Caco-2 (cell line): ENCODE results near the gene MROH7. TPM values are rescaled to one million over a fixed set of nuclear protein-coding genes. Genes with fewer than 3 reads are reported as not detected.

Source experiments
- BruUV-seq: library from RNA; stranded (reverse); fragments of 400-500 nt; replicated peaks from 2 replicates; lab custom pipeline; 2021; lab: Mats Ljungman, UMichigan
- CTCF ChIA-PET: fragments of 300-600 bp; sonication (Branson Sonifier 250); formaldehyde crosslinking; loops from one replicate; lab custom pipeline; 2022; ENCODE audit warnings: antibody characterized with exemption; lab: Charles Lee
- POLR2A ChIA-PET: fragments of 300-600 bp; sonication (Branson Sonifier 250); formaldehyde crosslinking; loops from one replicate; lab custom pipeline; 2022; ENCODE audit warnings: antibody characterized with exemption; lab: Charles Lee
- DNase-seq, 2 experiments: peaks; one replicate each; pipeline versions ENCODE4 v3.0.0 to v3.0.0-alpha.2; 2020 to 2022
- H3K27me3 ChIP-seq: replicated peaks from 2 replicates; pipeline ENCODE4 v1.6.0; 2011; ENCODE audit warnings: low read length; ENCODE audit not compliant: control insufficient read depth, insufficient read depth
- H3K36me3 ChIP-seq: 2 replicates; pipeline ENCODE4 v1.5.1; 2011; ENCODE audit warnings: low read length; ENCODE audit not compliant: control insufficient read depth, insufficient read depth
- H3K4me1 ChIP-seq: fragments of 250-450 bp; sonication (Bioruptor Pico); 2 replicates; pipeline ENCODE4 v1.5.1; 2020; ENCODE audit warnings: mild to moderate bottlenecking
- H3K4me3 ChIP-seq: 2 replicates; pipeline ENCODE4 v1.5.1; 2011; ENCODE audit warnings: low read depth, mild to moderate bottlenecking, control low read depth, low read length
- H3K9me3 ChIP-seq: fragments of 250-450 bp; sonication (Bioruptor Pico); 2 replicates; pipeline ENCODE4 v1.5.1; 2020; ENCODE audit warnings: mild to moderate bottlenecking, moderate library complexity
- H3K27ac Mint-ChIP-seq: one replicate; pipeline ENCODE4 v1.8.0; 2022; ENCODE audit warnings: mixed read lengths; ENCODE audit not compliant: unreplicated experiment
- H3K27me3 Mint-ChIP-seq: one replicate; pipeline ENCODE4 v1.8.0; 2022; ENCODE audit warnings: mixed read lengths; ENCODE audit not compliant: insufficient read depth, unreplicated experiment
- H3K36me3 Mint-ChIP-seq: one replicate; pipeline ENCODE4 v1.8.0; 2022; ENCODE audit warnings: mild to moderate bottlenecking, mixed read lengths; ENCODE audit not compliant: insufficient read depth, unreplicated experiment
- H3K4me1 Mint-ChIP-seq: one replicate; pipeline ENCODE4 v1.8.0; 2022; ENCODE audit warnings: low read depth, mixed read lengths; ENCODE audit not compliant: unreplicated experiment
- H3K4me3 Mint-ChIP-seq: one replicate; pipeline ENCODE4 v1.8.0; 2022; ENCODE audit warnings: mild to moderate bottlenecking, moderate library complexity, mixed read lengths; ENCODE audit not compliant: unreplicated experiment
- H3K9me3 Mint-ChIP-seq: one replicate; pipeline ENCODE4 v1.8.0; 2022; ENCODE audit warnings: mixed read lengths; ENCODE audit not compliant: unreplicated experiment
- intact Hi-C: fragments of 100-400 bp; cut with micrococcal nuclease; formaldehyde crosslinking; loops from one replicate; pipeline ENCODE4 v1.10.0; 2022; ENCODE audit not compliant: unreplicated experiment
- total RNA-seq: library from RNA; stranded (reverse); gene quantifications from 2 replicates; pipeline ENCODE4 v1.2.3, GENCODE V29; 2022
- TF ChIP-seq, protein P1 (sequence below), 2 experiments: fragments of 200-600 bp in 1 of 2; IDR thresholded peaks; 1 replicate in 1 of 2; 2 replicates in 1 of 2; pipeline versions ENCODE4 v1.5.1 to v1.8.0; 2011 to 2022; ENCODE audit warnings: antibody characterized with exemption in 1 of 2, control low read depth in 1 of 2, inconsistent platforms in 1 of 2, low read depth in 1 of 2, low read length in 1 of 2, mild to moderate bottlenecking in 1 of 2, moderate library complexity in 1 of 2; ENCODE audit not compliant: insufficient read depth in 1 of 2, severe bottlenecking in 1 of 2, unreplicated experiment in 1 of 2

Gene MROH7
- total RNA-seq, 1 experiment from 2014 or later, result not detected

DNA sequence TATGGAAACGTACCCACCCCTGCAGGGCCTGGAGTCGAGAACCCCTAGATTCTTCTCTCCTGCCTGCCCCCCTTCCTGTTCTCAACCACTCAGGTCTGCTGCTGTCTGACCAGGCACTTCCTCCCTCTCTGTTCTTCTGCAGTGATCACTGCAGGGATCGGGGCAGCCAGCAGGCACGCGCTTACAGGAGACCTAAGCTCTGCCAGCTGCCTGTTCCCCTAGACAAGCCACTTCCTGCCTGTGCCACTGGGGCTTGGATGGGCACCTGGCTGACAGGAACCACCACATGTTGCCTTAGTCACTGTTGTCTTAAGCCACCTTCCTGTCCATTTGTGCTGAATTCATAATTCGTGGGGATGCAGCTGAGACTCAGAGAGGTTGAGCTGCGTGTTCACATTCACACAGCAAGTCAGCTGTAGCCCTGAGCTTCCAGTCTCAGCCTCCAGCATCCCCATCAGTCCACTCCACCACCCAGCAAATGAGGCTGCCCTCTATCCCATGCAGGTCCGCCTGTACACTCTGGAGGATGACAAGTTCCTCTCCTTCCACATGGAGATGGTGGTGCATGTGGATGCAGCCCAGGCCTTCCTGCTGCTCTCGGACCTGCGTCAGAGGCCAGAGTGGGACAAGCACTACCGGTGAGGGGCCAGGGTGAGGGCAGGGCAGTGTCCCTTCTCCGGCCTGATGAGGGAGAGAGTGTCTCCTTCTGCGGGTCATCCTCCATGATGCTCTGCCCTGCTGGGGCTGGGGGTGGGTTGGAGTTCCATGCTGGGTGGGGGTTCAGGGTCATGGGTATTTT lies 36.8 kb upstream of the MROH7 start:
- H3K9me3 ChIP-seq, result no peaks in the 10 kb centered on the region
- POLR2A ChIA-PET, result interaction anchor here (0.6 kb wide), 1 partner anchor 36 kb away, joined by 3 read pairs; no protein-coding TSS in a partner anchor
- Mint-ChIP-seq H3K27me3 (no peaks in the 10 kb centered on the region), H3K4me3 (no peak overlapping the region), H3K36me3 (peaks cover 5% of the 10 kb centered on the region), H3K27ac (no peak overlapping the region), H3K9me3 (no peaks in the 10 kb centered on the region), H3K4me1 (no peaks in the 10 kb centered on the region)
- H3K4me1 ChIP-seq, result no peaks in the 10 kb centered on the region
- intact Hi-C loops, result no loop called here
- H3K4me3 ChIP-seq, result no peak overlapping the region
- DNase-seq, result no peak
- no TSS peak for BruUV-seq
- CTCF ChIA-PET, result no interaction called here
- no peaks in the 10 kb centered on the region for H3K27me3 ChIP-seq
- TF ChIP-seq, protein P1, sequence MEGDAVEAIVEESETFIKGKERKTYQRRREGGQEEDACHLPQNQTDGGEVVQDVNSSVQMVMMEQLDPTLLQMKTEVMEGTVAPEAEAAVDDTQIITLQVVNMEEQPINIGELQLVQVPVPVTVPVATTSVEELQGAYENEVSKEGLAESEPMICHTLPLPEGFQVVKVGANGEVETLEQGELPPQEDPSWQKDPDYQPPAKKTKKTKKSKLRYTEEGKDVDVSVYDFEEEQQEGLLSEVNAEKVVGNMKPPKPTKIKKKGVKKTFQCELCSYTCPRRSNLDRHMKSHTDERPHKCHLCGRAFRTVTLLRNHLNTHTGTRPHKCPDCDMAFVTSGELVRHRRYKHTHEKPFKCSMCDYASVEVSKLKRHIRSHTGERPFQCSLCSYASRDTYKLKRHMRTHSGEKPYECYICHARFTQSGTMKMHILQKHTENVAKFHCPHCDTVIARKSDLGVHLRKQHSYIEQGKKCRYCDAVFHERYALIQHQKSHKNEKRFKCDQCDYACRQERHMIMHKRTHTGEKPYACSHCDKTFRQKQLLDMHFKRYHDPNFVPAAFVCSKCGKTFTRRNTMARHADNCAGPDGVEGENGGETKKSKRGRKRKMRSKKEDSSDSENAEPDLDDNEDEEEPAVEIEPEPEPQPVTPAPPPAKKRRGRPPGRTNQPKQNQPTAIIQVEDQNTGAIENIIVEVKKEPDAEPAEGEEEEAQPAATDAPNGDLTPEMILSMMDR (IDR thresholded peaks at IDR 0.05; ENCODE audit: insufficient read depth in 1 of 2, low read depth in 1 of 2, low read length in 1 of 2, severe bottlenecking in 1 of 2, unreplicated experiment in 1 of 2), result no peak
- no peaks in the 10 kb centered on the region for H3K36me3 ChIP-seq

DNA sequence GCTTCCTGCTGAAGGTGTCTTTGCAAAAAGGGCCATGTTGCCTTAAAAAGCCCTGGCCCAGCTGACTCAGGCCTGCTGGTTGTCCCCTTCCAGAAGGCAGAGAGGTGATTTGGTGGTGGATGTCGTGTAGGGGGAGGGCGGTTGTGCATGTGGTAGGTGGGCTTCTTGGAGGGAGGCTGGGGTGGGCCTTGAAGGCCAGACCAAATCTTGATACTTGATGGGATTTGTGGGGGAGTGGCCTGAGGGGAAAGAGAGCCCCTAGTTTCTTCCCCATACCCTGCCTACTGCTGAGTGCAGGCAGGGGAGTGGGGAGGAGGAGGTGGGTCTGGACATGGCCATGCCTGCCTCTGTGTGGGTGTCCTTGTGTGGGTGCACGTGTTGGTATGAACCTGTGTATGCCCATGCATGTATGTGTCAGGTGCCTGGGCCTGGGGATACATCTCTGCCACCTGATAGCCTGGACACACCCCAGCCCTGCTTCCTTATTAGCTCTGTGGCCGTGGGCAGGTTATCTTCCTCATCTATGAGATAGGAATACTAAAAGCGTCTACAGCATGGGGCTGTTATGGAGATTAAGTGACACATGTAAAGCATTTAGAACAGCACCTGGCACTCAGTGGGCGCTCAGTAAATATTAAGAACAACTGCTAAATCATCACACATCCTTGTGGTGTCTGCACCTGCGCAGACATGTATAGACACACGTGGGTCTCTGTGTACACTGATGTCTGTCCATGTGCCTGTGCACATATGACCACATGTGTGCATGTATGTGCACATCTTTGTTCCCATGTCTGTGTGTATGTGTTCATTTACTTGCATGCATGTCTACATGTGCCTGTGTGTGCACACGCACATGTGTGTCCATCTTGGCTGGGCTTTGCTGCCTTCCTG lies 35.2 kb upstream of the MROH7 start:
- Histone ChIP-seq H3K4me3 (no peak overlapping the region), H3K4me1 (no peaks in the 10 kb centered on the region), H3K27me3 (no peaks in the 10 kb centered on the region), H3K36me3 (no peaks in the 10 kb centered on the region), H3K9me3 (no peaks in the 10 kb centered on the region)
- H3K27ac Mint-ChIP-seq, result no peak overlapping the region
- no peaks in the 10 kb centered on the region for H3K27me3 Mint-ChIP-seq
- ChIA-PET POLR2A (no interaction called here), CTCF (no interaction called here)
- H3K9me3 Mint-ChIP-seq, result no peaks in the 10 kb centered on the region
- H3K4me1 Mint-ChIP-seq, result no peaks in the 10 kb centered on the region
- TF ChIP-seq, protein P1 (IDR thresholded peaks at IDR 0.05; ENCODE audit: insufficient read depth in 1 of 2, low read depth in 1 of 2, low read length in 1 of 2, severe bottlenecking in 1 of 2, unreplicated experiment in 1 of 2), result no peak
- no peak for DNase-seq
- intact Hi-C loops, result no loop called here
- no TSS peak for BruUV-seq
- H3K4me3 Mint-ChIP-seq, result no peak overlapping the region
- H3K36me3 Mint-ChIP-seq, result peaks cover 5% of the 10 kb centered on the region

DNA sequence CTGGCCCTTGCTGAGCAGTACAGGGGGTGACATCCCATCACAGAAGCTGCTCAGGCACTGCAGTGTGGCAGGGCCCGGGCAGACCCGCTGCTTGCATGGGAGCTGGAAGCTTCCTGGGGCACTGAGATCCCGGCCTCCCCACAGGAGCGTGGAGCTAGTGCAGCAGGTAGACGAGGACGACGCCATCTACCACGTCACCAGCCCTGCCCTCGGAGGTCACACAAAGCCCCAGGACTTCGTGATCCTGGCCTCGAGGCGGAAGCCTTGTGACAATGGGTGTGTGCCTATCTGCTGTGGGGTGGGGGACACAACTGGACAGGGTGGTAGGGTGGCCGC lies 34.6 kb upstream of the MROH7 start:
- H3K27me3 ChIP-seq, result no peaks in the 10 kb centered on the region
- intact Hi-C loops, result no loop called here
- H3K9me3 Mint-ChIP-seq, result no peaks in the 10 kb centered on the region
- CTCF ChIA-PET, result no interaction called here
- H3K27me3 Mint-ChIP-seq, result no peaks in the 10 kb centered on the region
- POLR2A ChIA-PET, result no interaction called here
- TF ChIP-seq, protein P1 (IDR thresholded peaks at IDR 0.05; ENCODE audit: insufficient read depth in 1 of 2, low read depth in 1 of 2, low read length in 1 of 2, severe bottlenecking in 1 of 2, unreplicated experiment in 1 of 2), result no peak
- no peak overlapping the region for H3K4me3 ChIP-seq
- no peaks in the 10 kb centered on the region for H3K36me3 ChIP-seq
- H3K9me3 ChIP-seq, result no peaks in the 10 kb centered on the region
- H3K27ac Mint-ChIP-seq, result no peak overlapping the region
- BruUV-seq, result no TSS peak
- no peak for DNase-seq
- H3K36me3 Mint-ChIP-seq, result peaks cover 5% of the 10 kb centered on the region
- H3K4me1 ChIP-seq, result no peaks in the 10 kb centered on the region
- no peak overlapping the region for H3K4me3 Mint-ChIP-seq
- no peaks in the 10 kb centered on the region for H3K4me1 Mint-ChIP-seq
